OCI-LY7 (cell line): ENCODE measurements around the gene CAMK1G.

Experiments used
- EZH2phosphoT487 ChIP-seq: fragments of 200-600 bp; sonication (generic); IDR thresholded peaks from 2 replicates; pipeline ENCODE4 v1.6.1; 2018; ENCODE audit warnings: low read depth, borderline replicate concordance, mild to moderate bottlenecking, mixed run types, antibody characterized with exemption, low read length, moderate library complexity, mixed read lengths
- TF ChIP-seq, protein P1 (sequence below): fragments of 200-600 bp; sonication (generic); conservative IDR thresholded peaks from 2 replicates; pipeline ENCODE4 v1.5.1; 2014; ENCODE audit warnings: mild to moderate bottlenecking, antibody characterized with exemption, low read length, moderate library complexity, mixed read lengths

DNA sequence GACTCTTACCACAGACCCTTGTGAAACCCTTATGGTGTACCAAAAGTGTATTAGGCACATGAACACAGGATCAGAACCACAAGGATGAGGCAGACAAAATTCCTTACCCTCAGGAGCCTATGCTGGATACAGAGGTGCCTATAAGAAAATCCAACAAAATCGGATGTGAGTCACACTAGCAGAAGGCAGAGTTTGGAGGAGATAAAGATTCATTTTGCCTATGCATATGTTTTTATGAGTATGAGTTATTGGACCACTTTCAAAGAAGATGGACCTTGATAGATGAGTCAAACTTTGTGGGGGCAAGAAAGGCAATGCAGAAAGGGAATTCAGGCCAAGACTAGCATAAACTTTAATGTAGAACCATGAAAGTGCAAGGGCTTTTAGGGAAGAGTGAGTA lies 17.0 kb downstream of the CAMK1G start:
- TF ChIP-seq, protein P1, sequence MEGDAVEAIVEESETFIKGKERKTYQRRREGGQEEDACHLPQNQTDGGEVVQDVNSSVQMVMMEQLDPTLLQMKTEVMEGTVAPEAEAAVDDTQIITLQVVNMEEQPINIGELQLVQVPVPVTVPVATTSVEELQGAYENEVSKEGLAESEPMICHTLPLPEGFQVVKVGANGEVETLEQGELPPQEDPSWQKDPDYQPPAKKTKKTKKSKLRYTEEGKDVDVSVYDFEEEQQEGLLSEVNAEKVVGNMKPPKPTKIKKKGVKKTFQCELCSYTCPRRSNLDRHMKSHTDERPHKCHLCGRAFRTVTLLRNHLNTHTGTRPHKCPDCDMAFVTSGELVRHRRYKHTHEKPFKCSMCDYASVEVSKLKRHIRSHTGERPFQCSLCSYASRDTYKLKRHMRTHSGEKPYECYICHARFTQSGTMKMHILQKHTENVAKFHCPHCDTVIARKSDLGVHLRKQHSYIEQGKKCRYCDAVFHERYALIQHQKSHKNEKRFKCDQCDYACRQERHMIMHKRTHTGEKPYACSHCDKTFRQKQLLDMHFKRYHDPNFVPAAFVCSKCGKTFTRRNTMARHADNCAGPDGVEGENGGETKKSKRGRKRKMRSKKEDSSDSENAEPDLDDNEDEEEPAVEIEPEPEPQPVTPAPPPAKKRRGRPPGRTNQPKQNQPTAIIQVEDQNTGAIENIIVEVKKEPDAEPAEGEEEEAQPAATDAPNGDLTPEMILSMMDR = no peak
- TF ChIP-seq EZH2phosphoT487 = no peak
